NCI-H1417 treated with DMSO at 0.1 percent for 48 hours (cell line): ENCODE measurements around the gene HOXA11.

Experiments used
- DNase-seq: peaks from one replicate; lab custom pipeline; 2025; lab: John Stamatoyannopoulos, UW

HOXA11 gene

DNA sequence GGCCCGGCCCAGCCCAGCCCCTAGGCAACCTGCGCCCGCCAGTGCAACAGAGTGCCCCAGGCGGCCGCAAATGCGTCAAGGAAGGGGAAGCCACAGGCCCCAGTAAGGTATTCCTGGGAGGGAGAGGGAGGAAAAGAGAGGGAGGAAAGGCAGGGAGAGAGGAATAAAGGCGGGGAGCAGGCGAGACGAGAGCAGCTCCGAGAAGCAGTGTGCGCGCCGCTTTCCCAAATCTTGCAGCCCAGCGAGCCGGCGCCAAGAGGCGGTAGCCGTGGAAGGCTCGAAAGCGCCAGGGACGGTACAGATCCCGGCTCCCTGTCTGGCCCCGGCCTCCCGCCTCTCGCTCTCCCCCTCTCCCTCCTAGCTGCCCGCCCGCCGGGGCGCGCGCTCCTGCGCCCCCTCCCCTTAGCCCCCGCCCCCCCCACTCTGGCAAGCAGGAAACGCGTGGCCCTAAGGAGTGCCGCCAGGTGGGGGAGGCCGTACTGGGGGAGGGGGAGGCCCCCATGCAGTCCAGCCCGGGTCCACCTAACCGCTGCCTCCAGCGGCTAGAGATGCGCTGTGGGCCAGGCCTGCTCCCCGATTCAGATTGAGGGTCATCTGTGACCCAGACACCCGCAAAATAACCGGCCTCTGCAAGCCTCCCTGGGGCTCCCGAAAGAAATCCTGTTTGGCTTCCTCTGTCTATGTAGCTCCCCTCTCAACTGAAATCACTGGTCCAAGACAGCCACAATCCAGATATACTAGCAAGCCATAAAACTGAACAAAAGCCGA, 15.2 kb downstream of the HOXA11 start:
- no peak for DNase-seq

DNA sequence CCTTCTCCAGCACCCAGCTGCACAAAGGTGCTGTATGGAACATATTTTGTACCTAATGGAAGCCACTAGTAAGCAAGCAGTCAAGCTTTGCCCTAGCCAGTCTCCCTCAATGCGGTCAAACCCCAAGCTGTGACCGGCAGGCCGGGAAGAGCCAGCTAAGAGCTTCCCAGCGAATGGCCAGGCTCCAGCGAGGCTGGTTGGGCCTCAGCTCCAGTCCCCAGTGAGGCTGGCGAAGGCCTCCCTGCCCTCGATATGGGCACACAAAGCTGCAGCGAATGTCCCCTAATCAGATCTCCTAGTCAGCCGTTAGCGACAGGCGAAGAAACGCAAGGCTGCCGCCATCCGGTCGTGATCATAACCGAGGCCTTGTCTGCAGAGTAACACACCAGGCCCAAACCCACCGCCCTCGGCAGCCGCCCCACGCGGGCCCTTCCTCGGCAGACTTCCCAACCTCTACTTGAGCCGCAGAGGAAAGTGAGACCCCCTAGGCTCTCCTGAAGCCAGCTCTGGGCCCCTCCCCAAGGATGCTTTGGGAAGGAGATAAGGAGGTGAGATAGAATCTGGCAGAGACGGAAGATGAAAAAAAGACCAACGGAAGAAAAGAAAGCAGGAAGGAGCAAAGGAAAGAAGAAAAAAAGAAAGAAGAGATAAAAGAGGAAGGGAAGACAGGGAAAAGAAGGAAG, 16.6 kb downstream of the HOXA11 start:
- DNase-seq: no peak

DNA sequence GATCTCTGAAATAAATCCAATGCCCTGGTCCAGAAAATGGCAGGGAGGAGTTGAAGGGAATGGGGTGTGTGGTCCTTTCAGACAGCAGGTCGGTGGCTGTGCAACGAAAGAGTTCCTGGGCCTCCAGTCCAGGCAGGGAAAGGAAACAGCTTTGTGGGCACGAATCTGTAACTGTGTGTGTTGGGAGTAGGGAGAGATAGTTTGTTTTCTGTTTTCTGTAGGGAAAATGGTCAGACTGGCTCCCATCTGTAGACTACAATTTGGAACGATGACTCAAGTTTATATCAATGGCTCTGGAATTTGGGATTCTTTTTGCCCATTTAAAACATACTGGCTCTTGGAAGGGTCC, 17.1 kb downstream of the HOXA11 start:
- no peak for DNase-seq

DNA sequence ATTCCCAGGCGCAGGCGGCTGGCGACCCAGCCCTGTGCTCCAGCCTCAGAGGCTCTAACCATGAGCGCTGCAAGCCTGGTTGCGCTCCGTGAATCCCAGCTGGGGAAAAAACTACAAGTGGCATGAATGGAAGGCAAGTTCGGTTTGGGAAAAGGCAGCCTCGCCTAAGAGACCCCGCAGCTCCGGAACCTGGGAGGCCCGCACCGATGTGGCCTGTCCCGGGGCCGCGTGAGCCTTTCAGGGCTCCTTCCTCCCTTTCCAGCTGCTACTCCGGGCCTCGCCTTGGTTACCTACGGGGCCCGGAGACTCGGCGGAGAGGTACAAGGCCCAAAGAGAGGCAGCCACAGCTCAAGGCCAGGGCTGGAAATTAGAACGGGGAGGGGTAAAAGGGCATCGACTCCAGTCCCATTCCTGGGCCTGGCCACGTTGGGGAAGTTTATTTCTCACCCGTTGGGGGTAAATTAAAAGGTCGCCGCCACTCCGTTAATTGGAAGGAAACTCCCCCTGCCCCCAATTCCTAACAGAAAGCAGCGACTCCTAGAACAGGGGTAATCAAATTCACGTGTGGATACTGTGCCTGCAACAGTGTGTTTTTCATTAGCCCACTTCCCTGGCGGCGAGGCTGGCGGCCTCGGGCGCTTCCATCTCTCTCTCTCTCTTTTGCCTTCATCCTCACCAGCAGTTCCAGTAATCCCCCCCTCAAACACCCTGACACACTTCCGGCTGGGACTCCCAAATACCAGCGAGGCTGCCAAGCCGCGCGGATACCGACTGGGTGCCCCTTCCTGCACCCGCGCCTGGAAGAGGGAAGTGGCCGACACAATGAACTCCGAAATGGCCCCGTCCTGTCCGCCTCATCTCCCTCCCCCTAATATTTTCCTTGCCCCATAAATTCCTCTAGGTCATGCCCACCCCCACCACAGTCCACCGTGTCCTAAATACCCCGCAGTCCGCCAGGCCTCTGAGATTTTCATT, 18.2 kb downstream of the HOXA11 start:
- no peak for DNase-seq

DNA sequence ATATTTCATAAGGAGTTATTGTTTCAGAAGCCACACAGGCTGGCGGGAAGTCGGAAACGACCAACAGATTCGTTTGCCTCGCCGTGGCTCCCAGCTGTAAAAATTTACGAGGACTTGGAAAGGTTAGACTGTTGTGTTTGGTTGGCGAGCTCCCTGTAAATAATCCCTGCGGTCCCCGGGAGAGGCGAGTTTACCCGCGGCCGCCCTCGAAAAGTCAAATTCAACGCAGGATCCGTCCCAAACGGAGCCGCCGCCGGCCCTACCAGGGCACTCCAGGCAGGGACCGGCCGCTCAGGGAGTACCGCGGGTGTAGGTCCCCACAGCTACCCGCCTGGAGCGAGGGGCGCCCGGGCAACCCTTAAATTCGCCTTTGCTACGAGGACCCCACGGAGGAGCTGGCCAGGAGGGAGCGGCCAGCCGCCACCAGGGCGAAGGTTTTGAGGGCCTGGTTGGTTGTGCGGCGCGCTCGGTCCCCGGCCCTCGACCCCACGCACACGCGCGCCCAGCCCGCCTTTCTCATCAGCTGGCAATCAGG, 19.0 kb downstream of the HOXA11 start:
- DNase-seq: no peak

DNA sequence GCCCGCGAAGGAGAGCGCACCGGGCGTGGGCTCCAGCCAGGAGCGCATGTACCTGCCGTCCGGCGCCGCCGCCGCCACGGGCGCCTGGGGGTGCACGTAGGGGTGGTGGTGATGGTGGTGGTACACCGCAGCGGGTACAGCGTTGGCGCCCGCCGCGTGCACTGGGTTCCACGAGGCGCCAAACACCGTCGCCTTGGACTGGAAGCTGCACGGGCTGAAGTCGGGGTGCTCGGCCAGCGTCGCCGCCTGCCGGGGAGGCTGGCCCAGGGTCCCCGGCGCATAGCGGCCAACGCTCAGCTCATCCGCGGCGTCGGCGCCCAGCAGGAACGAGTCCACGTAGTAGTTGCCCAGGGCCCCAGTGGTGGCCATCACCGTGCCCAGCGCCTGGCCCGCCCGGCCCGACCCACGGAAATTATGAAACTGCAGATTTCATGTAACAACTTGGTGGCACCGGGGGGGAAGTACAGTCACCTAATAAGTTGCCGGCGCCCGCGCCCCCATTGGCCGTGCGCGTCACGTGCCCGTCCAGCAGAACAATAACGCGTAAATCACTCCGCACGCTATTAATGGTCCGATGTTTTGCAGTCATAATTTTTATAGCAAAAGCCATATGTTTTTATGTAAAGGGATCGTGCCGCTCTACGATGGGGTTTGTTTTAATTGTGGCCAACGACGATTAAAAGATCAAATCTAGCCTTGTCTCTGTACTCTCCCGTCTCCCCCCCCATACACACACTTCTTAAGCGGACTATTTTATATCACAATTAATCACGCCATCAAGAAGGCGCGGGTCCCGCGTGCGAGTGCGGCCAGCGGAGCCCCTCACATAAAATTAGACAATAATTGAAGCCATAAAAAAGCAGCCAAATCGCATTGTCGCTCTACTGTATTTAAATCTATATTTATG, 19.7 kb downstream of the HOXA11 start, which contains the start of gene HOXA9:
TSS of gene HOXA9 (minus strand) at position 449 of the 907 bp plus-strand sequence. CDS start at position 369, 80 bp downstream.
- DNase-seq: no peak

DNA sequence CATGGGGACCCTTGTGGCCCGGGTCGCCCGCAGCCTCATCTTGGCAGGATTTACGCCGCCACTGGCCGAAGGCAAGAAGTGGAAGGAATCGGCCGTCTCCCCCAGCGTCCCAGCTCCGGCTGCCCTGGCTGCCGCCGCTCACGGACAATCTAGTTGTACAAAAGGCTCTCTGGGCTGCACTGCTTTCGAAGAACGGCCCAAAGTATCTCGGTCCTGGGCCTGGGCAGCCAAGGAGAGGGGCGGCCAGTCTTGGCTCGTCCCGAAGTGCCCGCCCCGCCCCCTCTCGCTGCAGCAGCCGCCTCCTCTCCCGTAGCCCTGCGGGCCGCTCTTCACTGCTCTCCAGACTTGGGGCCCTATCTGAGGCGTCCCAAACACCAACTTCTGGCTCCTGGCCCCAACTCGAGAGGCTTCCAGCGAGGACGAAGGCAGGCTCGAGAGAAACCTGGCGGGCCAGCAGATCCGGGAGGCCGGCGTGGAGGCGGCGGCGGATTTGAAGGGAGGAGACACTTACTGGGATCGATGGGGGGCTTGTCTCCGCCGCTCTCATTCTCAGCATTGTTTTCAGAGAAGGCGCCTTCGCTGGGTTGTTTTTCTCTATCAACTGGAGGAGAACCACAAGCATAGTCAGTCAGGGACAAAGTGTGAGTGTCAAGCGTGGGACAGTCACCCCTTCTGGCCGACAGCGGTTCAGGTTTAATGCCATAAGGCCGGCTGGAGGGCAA, 20.5 kb downstream of the HOXA11 start:
- no peak for DNase-seq

DNA sequence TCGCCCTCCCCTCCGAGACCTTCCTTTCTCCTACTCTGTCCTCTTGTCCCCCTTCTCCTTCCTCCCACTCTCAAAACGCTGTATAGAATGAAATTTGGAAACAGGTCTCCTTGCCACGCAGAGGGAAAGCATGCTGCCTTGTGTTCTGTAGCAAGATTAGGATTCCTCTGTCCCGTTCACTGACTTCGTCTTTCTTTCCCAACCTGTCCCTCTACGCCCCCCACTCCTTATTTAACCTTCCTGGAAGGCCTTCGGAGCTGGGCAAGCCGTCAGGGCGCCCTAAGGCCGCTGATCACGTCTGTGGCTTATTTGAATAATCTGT, 21.0 kb downstream of the HOXA11 start:
- no peak for DNase-seq

DNA sequence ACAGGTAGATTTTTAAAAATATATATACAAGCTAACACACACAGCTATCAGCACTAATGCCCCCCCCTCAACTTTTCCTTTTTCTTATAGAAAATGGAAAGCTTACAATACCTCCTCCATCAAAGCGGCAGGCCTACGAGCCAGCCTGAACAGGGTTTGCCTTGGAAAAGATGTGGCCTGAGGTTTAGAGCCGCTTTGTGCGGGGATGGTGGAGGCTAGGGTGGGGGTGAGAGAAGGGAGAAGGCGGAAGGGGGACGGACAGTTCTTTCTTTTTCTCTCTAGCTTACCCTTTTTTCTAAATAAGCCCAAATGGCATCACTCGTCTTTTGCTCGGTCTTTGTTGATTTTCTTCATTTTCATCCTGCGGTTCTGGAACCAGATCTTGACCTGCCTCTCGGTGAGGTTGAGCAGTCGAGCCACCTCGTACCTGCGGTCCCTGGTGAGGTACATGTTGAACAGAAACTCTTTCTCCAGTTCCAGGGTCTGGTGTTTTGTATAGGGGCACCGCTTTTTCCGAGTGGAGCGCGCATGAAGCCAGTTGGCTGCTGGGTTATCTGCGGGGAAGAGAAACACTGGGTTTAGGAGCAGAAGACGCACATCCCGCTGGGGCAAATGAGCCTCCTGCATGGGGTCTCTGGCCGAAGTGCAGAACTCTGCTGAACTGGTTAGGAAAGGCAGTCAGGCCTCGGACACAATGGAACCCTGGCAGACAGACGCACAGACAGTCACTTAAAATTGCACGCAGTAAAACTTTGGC, 21.6 kb downstream of the HOXA11 start:
- DNase-seq: no peak

DNA sequence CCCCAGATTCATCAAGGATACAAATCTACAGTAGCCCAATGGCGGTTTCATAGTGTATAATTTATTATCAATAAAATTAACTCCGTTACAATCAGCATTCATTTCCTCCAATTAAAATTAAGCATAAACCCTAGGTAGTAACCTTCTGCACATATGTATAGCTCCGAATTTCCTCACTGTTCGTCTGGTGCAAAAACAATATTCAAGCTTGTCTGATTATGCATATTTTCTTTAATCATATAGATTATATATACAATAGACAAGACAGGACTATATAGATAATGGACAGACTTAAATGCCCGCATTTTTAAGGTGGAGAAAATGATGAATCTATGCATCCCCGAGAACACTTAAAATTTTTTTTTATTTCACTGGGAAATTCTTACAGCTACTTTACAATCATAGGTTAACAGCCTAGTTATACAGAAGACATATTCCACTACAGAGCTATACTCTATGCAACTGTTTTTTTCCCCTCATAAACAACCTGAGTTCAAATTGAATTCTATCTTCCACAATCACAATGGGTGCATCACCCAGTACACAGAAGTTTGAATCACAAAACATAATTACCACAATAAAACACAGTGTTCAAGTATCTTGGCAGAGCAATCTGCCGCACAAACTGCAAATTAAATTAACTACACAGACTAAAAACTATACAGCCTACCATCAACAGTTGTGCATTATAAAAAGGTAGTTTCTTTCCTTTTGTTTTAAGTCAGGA, 22.3 kb downstream of the HOXA11 start:
- DNase-seq: no peak

DNA sequence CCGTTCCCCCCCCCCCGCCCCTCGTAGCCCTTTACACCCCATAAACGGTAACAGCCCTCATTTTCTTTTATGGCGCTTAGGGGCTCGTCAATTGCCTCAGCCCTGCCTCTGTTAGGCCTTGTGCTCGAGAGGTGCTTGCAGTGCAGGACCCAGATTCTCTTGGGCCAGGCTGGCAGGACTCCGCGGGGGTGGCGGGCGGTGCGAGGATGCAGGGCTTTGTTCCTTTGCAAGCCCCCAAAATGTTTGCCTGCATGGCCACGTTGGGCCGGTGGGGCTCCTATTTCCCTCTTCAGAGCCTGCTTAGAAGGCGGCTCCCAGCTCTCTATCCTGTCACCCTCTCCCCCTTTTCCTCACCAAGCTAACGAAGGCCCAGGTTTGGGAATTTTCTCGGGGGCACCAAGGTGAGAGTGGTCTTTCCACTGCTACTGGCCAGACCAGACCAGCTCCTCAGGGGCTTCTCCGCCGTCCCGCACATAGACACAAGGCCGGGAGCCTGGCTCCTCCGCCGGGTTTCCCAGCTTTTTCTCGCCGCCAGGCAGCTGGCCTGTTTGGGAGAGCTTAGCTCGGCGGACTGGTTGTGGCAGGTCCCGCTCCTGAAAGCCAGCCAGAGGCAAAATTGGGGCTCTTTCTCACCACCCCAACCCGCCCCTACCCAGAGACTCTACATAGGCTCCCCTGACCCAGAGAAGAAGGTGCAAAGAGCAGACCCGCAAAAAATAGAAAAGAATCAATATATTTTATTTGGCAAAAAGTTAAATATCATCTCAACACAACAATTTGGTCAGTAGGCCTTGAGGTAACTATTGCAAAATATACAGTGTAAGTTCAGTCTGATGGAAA, 23.1 kb downstream of the HOXA11 start:
- no peak for DNase-seq

DNA sequence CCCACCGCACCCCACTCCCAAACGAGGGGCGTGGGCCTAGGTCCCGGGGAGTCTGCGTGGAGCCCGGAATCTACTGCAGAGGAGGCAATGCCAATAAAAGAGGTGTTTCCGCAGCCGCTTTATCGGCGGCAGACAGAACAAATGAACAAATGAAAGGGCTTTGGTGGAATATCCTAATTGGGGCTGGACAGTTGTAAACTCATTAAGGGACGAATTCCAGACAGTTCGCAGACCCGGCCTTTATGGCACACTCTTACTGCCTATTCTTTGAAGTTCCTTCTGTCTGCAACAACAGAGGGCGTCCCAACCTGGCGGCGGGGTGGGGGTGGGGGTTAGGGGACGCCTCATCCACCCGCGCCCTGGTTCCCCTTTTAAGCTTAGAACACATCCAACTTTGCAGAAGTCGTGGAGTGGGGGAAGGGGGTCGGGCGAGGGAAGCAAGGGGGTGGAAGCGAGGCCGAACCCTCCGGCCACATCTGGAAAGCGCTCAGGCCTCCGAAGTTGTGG, 23.8 kb downstream of the HOXA11 start:
- DNase-seq: no peak

DNA sequence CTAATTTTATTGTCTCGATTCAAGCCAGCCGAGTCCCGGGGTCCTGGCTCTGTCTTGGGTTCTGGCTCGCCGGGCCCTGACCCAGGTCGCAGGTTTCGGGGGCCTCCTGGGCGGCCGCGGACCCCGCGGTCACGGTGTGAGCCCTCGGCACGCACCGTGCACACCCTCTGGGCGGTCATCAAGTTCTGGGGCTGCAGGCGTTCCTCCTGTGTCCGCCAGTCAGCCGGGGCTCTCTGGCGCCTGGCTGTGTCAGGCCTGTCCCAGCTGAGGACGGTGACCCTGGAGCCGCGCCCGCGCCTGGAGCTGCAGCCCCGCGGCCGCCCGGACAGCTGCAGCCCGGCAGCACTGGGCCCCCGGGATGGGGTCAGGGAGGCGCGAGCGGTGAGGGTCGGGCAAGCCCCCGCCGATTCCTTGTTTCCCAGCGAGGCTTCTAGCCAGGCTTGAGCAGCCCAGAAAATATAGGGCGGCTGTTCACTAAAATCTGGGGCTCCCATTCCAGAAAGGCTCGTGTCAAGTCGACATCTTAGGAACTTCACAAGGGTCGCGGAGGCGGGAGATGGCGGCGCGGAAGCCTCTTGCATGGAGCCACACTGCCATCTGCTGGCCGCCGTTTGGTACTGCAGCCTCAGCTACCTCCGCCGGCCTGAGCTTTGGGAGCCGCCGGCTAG, 24.4 kb downstream of the HOXA11 start:
- peak; percentile 70 for DNase-seq

DNA sequence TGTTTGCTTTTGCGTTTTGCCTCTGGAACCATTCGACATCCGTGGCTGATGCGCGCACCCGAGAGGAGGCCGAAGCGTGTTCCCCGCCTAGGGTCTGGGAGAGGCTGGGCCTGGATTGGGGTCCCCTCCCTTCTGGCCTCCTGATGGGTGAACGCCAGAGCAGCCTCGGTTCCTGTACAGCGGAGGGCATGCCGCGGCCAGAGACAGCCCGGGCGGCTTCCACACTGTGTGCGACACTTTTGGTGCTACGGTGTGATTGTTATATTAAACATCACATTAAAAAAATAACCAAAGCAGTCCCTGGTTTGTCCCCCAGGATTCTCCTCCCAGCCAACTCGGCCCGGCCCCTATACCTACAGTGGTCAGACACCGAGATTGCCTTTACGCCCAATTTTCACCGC, 24.9 kb downstream of the HOXA11 start:
- no peak for DNase-seq

DNA sequence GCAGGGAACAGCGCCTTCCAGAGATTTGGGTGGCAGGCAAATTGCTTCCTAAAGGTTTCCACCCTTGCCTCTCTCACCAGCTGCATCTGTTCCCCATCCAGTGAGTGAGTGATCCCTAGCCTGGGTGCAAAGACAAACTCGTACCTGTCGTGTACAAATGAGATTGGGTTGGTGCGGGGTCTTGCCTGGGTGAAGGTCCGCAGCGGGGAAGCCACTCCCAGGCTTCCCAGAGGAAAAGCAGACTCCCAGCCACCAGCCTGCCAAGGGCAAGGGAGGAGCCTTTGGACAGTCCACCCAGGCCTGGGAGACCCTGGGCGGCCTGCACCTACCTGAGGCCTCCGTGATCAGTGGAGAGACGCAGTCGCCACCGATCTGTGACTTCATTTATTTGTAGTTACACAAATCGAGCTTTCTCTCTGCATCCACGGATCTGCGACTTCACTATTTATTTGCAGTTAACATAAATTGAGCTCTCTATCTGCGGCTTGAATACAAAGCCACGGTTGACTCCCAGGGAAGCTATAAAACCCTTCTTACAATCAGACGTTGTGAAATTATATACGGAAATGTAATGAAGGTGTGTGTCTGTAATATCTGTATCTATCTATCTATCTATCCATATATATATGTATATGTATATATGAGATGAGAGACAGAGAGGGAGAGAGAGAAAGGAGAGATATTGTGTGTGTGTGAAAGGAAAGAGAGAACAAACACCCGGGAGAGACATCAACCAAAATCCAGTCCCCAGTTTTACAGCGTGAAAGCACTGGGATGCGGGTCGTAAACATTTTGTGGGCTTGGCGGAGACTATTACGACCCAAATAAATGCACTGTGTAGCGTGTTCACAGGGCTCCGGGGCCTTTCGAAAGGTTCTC, 25.5 kb downstream of the HOXA11 start:
- no peak for DNase-seq

DNA sequence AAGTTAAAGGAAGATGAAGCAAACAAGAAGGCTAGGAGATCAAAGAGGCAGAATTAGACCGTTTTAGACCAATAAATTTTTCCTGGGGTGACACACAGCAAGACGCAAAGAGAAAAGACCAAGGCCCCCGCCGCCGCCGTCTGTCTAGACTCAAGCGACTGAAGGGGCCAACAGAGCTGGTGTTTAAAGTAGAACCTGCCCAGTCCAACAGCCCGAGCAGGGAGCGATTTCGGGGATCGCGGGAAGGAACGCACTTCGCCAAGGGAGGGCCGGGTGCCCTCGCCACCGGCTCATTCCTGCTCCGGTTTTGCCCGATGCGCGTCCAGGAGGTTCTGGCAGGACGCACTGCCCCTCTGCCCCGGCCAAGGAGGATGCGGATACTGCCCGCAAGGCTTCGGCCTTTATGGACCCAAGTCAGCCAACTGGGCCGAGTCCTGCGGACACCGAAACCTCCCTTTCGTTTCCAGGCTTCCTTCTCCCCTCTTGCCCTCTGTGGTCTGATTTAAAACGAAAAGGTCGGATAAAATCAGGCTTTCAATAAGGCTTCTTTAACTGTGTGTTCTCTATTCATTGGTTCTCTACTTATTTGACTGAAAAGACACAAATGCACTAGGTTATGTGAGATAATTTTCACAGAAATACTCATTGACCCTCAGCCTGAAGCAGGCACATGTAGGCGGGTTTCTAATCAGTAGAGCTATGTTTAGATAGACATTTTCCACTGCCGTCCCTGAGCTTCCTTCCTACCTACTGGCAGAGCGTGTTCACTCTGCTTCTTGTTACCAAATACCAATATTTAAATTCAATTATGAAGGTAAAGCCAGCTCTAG, 26.4 kb downstream of the HOXA11 start:
- DNase-seq: no peak
